GM15510 (cell line): ENCODE data around the gene DNM3.

ENCODE experiments used
- POLR2A ChIP-seq: IDR thresholded peaks from 3 replicates; pipeline ENCODE4 v1.6.1; 2011; ENCODE audit warnings: borderline replicate concordance; ENCODE audit not compliant: insufficient read length; ENCODE audit errors: extremely low read depth

The DNM3 gene

DNA sequence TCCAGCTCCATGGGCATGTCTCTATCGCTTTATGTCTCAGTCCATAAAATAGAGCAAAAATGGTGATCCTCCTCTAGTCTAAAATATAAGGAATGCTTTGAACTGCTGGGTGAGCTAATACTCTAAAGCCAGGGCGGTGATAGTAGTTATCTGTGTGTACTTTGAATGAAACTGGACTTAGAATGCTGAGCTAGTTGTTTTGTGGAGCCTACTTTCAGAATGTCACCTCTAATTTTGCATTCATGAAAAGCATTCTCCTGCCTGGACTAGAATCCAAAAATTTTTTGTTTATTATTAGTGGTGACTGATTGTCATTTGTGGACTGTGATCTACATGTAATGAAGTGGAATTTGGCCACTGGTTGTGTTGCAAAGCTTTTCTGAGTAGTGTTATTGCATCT lies 337.6 kb downstream of the DNM3 start:
- TF ChIP-seq POLR2A, result no peak

GRCh38 chr1:172179918-172180317 lies 338.6 kb downstream of the DNM3 start:
- TF ChIP-seq POLR2A, result no peak

- peak; percentile 32 for TF ChIP-seq POLR2A
Measured at GRCh38 chr1:172180501-172181285, 339.4 kb downstream of the DNM3 start.

GRCh38 chr1:172184506-172185191 lies 343.4 kb downstream of the DNM3 start:
- TF ChIP-seq POLR2A, result no peak

- TF ChIP-seq POLR2A, result no peak
Measured at GRCh38 chr1:172185211-172185610, 343.9 kb downstream of the DNM3 start.

GRCh38 chr1:172185996-172186395 lies 344.7 kb downstream of the DNM3 start:
- TF ChIP-seq POLR2A, result no peak

- TF ChIP-seq POLR2A, result no peak
Measured at GRCh38 chr1:172201572-172201971, 360.3 kb downstream of the DNM3 start.

GRCh38 chr1:172203135-172203823 lies 362.0 kb downstream of the DNM3 start:
- TF ChIP-seq POLR2A, result no peak

DNA sequence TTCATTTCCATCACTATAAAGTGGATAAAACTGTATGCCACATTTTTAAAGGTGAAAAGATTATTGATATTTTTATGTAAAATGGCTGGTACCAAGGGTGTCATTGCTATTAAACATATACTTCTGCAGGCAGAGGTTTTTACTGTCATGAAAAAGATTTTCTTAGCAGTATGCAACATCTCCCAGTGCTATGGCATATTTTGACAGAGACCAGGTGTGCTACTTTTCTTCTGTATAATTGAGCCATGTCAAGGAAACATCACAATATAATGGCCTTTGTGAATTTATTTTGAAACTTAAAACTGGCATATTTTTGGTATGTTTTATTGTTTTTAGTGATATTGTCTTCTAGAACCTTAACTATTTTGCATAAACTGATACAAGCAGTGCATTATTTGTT lies 362.6 kb downstream of the DNM3 start:
- TF ChIP-seq POLR2A, result no peak

DNA sequence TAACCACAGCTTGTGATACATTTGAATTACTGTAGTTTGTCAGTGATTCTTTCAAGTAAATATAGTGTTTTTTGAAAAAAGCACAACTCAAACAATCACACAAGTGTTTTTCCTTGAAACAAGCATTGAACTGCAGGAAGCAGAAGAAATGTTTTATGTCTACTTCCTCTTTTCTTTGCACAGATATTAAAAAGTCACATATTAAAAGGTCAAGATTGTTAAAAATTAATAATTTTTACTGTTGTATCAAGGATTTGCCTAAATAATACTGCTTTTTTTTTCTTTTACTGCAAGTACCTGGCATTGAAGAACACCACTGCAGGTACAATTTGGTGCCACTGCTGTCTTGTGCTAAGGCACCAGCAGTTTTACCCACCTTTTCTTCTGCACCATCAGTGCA lies 365.0 kb downstream of the DNM3 start:
- TF ChIP-seq POLR2A, result no peak

GRCh38 chr1:172208635-172209034 lies 367.3 kb downstream of the DNM3 start:
- no peak for TF ChIP-seq POLR2A

DNA sequence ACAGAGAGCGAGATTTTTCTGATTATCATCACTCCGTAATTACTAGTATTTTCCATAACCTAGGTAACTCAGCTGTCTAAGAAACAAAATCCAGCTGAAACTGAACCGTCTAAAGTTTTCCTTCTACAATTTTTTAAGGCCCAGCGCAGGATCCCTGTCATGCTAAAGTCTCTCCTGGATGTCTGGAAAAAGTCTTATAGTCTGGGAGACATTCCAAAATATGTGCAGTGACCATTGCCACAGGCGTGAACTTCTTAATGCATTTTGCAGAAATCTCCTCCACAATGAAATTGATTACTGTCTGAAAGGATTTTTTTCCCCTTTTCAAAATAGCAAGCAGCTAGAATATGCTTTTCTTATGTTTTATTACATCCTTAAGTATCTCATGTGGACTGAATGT lies 369.9 kb downstream of the DNM3 start:
- no peak for TF ChIP-seq POLR2A

DNA sequence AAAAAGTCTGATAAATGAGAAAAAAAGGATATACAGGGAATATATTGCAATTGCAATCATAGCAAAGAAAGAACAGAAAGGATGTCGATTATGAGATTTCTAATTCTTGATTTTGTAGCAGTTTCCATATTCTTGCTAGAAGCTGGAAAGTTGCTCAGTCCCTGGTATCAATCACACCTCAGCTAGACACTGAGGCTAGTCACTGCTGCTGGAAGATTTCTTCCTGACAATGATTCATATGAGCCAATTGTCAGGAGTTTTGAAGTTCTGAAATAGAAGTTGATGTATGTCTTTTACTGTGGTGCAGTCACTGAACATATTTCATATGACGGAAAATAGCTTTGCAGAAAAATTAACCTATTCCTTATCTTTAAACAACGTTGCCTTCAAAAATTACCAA lies 370.8 kb downstream of the DNM3 start:
- TF ChIP-seq POLR2A, result no peak

GRCh38 chr1:172215006-172215405 lies 373.7 kb downstream of the DNM3 start:
- no peak for TF ChIP-seq POLR2A

GRCh38 chr1:172219966-172220365 lies 378.7 kb downstream of the DNM3 start:
- no peak for TF ChIP-seq POLR2A

GRCh38 chr1:172220376-172220775 lies 379.1 kb downstream of the DNM3 start:
- TF ChIP-seq POLR2A, result no peak

DNA sequence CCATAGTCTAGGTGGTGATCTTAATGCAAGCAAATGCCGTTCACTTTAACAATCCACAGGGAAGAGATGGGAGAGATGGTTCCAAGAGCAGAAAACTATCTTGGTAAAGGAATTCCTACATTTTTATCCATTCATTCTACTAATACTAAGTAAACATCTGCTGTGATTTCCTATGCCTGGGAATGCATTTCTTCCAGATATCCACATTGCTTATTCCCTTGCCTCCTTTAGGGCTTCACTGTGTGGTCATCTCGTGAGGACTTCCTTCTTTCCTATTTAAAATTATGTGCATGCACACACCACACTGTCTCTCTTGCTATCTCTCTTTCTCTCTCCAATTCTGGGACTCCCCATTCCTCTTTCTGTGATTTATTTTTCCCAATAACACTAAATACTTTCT lies 380.1 kb downstream of the DNM3 start:
- TF ChIP-seq POLR2A, result no peak

- no peak for TF ChIP-seq POLR2A
Measured at GRCh38 chr1:172224871-172225270, 383.6 kb downstream of the DNM3 start.
